HG03354 (cell line): ENCODE measurements around the gene KMO.
A peak's percentile ranks its signal among the peaks of the same experiment; 100 is the strongest.

Experiments
- ATAC-seq: cut with Tn5 transposase; IDR thresholded peaks from one replicate; pipeline ENCODE4 v1.9.1; 2021; ENCODE audit warnings: mild to moderate bottlenecking; ENCODE audit not compliant: unreplicated experiment, poor library complexity, severe bottlenecking

Gene KMO

DNA sequence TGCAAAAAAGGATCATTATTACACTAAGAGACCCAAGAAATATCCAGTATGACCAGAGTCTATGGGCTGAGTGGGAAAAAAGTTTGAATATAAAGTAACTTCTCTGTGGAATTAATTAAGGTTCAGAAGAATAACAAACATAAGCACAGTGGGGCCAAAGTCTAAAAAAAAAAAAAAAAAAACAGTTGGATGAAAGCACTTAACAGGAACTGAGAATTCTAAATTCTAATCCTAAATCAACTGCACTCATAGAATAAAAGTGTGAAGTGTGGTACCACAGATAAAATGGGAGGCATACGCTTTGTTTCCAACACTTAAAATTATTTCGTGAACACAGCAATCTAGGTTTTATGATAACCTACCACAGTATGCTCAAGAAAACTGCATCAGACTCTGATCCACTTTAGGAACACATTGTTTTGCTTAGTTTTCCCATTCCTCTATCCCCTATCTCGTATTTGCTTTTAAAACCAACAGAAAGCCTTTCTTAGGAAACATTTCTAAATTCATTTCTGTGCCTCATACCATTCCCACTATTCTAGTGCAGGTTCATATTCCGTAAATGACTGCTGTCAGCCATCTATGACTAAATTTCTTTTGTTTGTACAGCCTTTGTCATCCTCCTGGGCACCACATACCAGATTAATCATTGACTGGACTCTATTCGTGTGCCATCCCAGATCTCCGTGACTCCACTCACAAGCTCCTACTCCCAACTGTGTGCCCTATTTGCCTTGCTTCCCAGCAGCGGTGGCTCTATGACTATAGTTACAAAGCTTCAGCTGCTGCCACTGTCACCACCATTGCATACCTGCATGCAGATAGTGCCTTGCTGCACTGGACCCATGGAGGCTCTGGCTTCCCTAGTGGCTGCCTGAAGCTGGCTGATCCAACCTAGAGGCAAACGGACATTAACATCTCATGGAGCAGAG, 83.1 kb downstream of the KMO start:
- ATAC-seq: no peak

DNA sequence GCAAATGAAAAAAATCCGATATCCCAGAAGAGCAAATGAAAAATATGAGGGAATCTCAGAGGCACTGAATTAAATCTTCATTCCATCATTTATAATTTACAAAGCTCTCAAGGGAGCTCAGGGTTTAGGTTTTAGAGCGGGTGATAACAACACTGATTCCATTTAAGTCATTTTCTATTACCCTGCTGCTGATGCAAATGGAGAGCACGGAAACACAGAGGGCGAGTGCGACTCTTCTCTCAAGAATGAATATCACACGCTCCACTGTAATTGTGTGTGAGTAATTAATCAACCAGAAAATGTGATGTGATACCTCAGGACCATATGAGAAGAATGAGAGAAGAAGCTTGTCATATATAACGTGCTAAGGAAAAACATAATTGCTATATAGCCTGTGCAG, 85.2 kb downstream of the KMO start:
- no peak for ATAC-seq

DNA sequence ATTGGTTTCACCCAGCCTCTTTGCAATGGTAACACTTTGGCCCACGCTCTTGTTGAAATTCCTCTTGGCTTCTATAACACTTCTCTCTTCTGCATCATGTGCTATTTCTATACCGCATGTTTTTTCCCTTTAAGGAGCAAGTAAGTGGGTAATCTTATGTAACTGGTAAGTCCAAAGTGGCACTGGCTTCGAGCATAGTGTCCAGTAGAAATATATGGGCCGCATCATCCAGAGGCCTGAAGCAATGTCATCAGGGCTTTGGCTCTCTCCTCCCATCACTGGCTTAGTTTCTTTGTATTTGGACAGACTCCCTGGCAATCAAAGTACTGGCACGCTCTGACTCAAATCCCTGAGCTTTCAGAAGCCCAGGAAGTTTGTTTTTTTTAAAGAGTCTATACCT, 90.5 kb downstream of the KMO start:
- ATAC-seq: no peak

DNA sequence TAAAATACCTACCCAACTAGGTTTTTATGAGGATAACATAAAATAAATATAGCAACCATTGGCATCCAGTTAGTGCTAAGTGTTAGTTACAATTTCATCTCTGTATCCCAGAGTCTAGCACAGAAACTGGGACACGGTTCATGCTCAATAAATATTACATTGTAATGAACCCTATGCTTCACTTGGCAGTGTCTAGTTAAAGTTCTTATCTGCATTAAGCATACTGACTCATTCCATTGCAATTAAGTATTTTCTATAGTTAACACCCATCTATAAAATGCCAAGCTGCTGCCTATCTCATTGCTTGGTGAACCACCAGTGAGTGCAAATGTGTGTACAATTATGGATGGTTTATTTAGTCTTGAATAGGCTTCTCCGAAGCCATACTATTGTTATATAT, 92.8 kb downstream of the KMO start:
- ATAC-seq: no peak

DNA sequence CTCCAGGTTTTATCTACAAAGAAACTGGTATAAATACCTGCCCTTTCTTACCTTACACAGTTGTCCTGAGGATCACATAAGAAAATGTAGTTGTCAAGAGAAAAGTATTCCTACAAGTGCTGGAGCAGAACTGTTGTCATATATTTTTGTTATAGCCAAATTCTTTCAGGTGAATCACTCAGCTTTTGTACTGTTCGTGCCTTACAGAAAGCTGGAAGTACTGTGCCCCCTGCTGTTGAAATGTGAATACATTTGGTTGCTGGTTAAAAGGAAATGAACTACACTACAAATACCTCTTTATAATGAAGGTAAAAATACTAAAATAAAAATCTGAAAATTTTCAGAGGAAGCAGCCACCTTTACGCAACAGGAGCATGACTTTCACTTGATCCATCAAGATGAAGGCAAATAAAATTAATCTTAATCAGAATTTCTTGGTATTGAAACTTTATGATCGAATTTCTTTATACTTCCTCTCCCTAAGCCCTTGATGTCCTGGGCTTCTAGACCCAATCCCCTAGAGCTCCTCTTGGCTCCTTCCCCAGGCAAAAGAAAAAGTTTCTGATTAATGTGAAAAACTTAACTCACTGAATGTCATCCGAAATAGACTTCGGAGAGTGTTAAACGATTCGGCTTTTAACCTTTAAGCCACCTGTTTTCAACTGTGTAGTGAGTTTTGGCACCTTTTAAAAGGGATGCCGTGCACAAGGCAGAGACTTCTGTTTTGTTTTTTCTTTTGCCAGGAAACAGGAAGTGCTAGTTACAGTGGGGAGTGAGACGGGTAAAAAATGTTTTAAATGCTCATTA, 95.5 kb downstream of the KMO start:
- peak; percentile 92 for ATAC-seq

DNA sequence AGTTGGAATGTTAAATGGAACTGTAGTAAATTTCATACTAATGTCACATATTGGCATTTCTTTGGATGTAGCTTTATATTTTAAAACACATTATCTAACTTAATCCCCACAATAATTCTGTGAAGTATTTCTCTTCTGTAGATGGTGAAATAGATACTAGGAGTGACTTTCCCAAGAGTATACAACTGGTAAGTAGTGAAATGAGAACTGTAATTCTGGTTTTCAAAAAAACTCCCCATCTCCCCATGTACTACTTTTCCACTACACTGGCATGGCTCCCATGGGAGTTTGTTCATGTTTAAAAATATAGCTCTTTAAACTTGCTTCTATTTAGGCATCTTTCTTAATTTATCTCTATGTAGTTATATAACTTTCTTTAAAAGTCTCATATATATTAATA, 97.8 kb downstream of the KMO start:
- ATAC-seq: no peak

DNA sequence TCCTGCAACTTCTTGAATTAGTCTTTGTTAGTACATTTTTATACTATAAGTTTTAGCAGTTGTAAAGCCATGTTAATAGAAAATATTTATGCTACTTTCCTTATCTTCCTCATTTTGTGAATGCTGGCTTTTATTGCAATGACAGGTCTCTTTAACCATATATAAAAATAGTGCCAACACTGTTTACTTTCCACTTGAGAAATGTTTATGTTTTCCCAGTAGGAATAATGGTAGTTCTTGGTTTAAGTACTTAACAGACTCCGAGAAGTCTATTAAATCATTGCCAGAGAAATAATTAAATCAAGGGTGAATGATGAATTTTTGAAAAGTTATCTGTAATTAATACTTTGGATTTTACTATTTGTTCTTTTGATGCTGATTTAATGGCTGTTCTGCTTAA, 98.3 kb downstream of the KMO start:
- no peak for ATAC-seq

DNA sequence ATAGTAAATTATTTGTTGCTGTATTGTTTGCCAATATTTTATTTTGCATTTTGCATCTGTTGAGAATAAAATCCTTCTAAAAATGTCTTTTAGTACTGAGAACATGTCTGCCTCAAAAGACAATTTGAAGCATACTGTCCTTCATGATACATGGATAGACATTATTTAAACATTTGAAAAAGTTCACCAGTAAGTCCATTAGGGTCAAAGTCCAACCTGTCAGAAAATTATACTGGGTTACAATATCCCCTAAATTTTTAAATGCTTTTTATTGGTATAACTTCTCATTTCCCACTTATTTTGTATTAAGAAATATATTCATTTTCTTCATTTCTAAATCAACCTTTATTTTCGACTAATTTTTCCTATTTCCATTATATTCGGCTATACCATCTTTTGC, 98.7 kb downstream of the KMO start:
- ATAC-seq: no peak

DNA sequence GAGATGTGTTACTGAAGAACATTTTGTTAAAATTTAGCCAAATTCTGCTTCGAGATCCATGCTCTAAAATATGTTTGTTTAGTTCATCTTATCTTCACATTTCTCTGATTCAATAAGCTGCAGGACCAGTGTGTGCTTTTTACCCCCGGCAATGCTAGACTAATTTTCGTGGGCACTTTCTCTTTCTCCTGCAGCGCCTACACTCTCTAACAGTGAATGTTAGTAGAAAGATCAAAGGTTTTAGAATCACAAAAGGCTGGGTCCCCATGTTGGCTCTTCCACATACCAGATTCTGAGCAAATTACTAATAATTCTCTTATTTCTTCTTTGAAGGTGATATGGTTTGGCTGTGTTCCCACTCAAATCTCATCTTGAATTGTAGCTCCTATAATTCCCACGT, 99.5 kb downstream of the KMO start:
- ATAC-seq: no peak

DNA sequence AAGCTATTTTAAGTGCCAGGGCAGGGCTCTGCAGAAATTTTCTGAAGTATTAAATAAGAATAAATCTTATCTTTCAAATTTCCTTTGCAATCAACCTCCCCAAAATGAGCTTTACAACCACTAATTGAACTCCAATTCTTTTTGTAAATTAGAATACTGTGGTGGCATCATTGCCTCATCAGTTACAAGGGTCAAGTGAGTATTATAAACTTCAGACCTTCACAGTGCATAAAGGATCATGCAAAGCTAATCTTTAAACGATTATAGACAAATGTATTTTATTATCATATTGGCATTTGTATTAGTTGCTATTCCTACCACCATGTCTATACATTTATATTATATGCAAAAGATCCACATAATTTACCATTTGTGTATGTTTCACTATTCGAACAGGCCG, 100.8 kb downstream of the KMO start:
- no peak for ATAC-seq

DNA sequence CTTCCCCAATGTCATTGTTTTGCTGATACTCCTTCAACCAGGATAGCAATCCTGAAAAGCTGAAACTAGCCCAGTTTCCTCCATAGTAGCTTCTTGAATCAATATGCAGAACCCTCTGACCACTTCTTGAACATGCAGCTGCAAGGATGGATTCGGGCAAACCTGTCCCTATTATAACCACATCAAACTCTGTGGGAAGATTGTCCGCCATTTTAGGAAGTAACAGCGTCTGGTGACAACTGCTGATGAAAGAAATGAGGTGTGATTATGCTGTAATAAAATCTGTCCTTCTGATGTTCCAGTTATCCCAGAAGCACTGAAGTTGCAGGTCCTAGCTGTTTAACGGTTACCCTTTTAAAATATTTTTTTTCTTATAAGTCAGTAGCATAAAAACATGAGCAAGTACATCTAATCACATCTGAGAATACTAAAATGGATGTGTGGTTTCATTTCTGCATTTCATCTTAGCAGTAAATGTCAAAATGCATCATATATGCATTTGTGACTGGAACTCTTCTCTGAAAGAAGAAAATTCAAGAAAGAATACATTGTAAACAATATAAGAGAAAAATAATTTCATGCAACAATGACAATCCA, 103.5 kb downstream of the KMO start:
- ATAC-seq: no peak

DNA sequence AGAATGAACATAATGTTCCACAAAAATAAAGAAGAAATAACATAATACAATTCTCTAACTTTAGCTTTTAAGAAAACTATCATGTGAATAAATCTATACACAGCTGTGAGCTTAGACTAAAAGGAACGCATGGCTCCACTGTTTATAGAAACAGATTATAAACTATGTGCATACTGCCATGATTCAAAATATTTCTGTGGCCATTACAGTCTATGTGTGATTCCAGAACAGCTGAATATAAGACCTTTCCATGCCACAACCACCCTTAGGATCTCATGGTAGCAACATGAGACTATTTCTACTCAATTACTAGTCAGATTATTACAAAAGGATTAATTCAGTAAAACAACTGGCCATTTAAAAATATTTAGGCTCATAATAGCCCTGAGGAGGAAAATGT, 104.1 kb downstream of the KMO start:
- no peak for ATAC-seq

DNA sequence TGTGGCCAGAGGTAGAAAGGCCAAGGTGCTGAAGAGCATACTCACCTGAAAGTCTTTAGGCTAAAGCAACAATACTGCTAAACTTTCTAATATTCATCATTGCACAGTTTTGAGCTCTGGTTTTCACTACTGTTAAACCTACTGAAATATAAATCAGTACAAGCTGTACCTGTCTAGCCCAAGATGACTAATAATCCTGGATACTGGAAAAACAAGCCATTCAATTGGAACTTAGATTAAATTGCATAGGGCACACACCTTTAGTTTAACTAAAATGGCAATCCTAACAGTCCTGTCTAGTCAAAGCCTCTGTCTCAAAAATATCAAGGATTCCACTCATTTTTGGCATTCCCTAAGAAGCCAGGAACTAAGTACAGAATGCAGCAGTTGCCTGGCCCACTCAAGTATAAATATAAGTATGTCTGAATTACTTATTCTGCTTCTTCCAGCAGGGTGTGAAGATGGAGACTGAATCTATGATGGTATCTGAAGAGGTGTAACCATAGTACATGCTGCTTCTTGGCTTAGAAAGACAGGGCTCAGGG, 104.9 kb downstream of the KMO start:
- no peak for ATAC-seq

DNA sequence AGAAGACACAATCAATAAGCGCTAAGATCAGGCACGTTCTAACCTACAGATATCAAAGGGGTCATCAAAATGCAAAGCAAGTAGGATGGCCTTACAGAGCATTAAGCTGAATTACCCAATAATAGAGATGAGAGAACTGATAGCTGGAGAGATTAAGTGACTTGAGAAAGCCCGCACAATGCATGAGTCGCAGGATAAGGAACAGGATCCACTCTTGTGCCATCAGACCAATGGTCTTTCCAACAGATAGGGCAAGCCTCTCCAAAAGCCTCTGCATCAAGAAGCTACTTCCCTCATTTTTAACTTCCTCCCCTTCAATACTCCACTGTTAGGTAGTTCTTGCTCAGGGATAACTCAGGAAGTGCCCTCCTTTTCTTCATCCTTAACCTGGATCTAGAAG, 105.4 kb downstream of the KMO start:
- no peak for ATAC-seq

DNA sequence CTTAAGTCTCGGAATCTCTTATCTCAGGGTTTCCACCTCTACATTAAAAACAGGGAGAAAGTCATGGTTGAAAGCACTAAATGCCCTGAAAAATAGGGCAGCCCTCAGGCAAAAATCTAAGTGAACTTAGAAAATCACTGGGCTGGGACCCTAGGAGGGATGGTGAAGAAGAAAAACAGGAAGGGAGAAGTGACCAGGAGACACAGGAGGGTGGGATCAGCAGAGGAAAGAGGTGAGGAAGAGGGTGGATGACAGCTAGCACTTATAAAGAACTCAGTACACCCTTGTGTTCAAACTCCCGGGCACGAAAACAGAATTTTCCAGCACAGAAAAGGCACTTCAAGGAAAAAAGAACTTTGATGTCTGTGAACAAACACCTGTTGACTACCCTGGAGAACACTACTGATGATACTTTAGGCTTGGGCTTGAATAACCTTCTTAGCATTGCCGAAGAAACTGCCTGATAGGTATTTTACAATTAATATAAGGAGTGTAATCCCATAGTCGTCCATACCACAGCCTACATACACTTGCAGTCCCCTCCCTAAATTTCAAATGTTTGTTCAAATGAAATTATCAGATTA, 106.0 kb downstream of the KMO start:
- ATAC-seq: no peak

DNA sequence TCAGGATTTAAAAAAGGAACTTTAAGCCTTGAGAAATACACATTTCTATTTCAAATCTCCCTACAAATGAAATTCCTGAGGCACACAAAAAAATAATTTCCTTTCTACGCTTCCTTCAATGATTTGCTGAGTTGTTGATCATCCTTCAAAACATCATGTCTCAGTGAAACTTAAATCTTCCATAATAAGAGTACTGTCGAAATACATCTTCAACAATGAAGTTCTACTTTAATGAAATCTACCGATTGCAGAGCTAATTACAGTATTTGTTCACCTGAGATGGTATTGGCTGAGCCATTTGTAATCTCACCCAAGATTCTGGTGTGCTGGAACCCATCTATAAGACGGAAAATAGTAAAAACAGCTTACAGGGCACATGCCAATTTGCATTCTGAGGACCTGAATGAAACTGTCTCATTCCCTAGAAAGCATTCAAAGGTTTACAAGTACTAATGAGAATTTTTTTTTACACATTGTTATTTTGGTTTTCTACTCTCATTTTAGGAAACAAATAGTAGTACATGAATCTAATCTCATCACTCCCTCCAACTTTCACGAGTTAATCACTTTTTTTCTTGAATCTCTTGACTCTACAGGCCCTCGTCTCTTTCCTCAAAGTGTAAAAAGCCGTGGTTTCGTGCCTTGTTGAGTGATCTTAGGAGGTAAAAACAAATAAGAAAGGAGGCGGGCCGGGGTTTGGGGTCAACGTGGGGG, 106.9 kb downstream of the KMO start:
- ATAC-seq: no peak

DNA sequence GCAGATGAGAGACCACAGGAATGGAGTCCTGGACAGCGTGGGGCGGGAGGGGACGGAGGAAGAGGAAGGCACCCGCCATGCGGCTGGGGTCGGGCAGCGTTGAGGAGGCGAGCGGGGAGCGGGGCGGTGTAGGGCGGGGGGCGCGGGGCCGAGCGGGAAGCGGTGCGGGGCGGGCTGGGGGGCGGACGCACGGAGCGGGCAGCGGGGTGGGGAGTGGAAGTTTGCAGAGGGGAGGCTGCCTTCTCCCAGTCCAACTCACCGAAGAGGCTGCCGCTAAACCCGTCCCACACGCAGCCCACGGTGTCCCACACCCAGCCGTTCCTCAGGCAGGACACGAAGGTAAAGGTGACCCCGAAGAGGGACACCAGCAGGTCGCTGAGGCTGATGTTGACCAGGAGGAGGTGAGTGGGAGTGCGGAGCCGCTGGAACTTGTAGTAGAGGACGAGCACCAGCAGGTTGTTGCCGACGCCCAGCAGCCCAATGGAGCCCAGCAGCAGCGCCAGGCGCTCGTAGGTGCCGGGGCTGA, 107.5 kb downstream of the KMO start:
- ATAC-seq: peak; percentile 70

DNA sequence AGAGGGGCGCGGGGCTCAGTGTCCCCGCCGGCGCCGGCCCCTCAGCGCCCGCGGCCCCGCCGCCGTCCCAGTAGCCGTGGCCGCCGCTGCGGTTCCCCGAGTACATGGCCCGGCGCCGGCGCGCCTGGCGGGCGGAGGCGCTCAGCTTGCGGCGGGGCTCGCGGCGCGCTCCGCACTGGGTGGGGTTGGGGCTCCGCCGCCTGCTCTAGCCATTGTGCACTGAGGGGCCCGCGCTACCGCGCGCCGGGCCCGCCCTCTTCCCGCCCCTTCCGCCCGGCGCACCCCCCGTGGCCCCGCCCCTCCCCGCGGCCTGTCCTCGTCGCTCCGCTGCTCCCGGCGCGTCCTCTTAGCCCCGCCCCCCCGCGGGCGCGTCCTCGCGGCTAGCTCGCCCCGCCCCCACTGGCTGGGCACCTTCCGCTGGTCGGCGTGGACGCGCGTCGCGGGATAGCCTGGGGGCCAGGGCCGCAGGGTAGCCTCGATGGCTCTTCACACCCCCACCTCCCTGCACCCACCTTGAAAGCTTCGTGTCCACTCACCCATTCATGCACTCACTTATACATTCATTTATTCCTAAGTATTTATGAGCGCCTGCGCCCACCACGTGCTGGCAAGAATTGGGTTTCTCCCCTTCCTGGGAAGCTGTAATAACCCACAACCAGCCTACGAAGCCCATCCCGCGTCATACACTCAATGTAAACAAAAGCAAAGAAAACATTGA, 108.1 kb downstream of the KMO start, which contains the start of the genes CHML and OPN3:
TSS of gene CHML (minus strand) at position 221 of the 718 bp plus-strand sequence. CDS start 4,603 bp downstream, outside the sequence.
TSS of gene OPN3 (minus strand) at position 221 of the 718 bp plus-strand sequence. CDS start at position 106, 115 bp downstream.
- ATAC-seq: peak; percentile 88
